Neural cell (in vitro differentiated cells): ENCODE measurements around the gene DYNLT4.
"Not testable (repeated sequence)": the region's sequence is repeated elsewhere in the genome, so short reads cannot be mapped to it uniquely, and the experiment has no call there.

Experiments used
- EP300 ChIP-seq: fragments of 450-650 bp; conservative IDR thresholded peaks from 2 replicates; pipeline ENCODE4 v1.6.1; 2014; ENCODE audit warnings: antibody characterized with exemption, mild to moderate bottlenecking, moderate library complexity; ENCODE audit not compliant: poor library complexity, severe bottlenecking
- EZH2 ChIP-seq: fragments of 200-600, 300-800 bp; shearing (Covaris generic), sonication (generic); IDR thresholded peaks from 2 replicates; pipeline ENCODE4 v1.6.1; 2014; ENCODE audit warnings: antibody characterized with exemption, low read length, borderline replicate concordance, mild to moderate bottlenecking; ENCODE audit not compliant: insufficient read depth, poor library complexity, severe bottlenecking
- MXI1 ChIP-seq: fragments of 450-650 bp; conservative IDR thresholded peaks from 2 replicates; pipeline ENCODE4 v1.6.1; 2014; ENCODE audit warnings: antibody characterized with exemption, mild to moderate bottlenecking; ENCODE audit not compliant: poor library complexity, severe bottlenecking
- TF ChIP-seq, protein P1 (sequence below): fragments of 450-650 bp; IDR thresholded peaks from 2 replicates; pipeline ENCODE4 v1.5.1; 2014; ENCODE audit warnings: antibody characterized with exemption, mild to moderate bottlenecking, moderate library complexity; ENCODE audit not compliant: poor library complexity, severe bottlenecking

DNA sequence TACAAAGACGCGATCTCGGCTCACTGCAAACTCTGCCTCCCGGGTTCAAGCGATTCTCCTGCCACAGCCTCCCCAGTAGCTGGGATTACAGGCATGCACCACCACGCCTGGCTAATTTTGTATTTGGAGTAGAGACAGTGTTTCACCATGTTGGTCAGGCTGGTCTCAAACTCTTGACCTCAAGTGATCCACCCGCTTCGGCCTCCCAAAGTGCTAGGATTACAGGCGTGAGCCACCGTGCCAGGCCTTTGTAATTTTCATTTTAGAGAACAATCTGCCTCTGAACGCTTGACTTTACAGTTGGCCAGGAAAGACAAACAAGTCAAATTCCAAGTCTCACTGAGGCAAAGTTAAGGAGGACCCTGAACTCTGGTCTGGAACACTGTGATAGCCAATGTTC lies 31.1 kb upstream of the DYNLT4 start:
- TF ChIP-seq, protein P1, sequence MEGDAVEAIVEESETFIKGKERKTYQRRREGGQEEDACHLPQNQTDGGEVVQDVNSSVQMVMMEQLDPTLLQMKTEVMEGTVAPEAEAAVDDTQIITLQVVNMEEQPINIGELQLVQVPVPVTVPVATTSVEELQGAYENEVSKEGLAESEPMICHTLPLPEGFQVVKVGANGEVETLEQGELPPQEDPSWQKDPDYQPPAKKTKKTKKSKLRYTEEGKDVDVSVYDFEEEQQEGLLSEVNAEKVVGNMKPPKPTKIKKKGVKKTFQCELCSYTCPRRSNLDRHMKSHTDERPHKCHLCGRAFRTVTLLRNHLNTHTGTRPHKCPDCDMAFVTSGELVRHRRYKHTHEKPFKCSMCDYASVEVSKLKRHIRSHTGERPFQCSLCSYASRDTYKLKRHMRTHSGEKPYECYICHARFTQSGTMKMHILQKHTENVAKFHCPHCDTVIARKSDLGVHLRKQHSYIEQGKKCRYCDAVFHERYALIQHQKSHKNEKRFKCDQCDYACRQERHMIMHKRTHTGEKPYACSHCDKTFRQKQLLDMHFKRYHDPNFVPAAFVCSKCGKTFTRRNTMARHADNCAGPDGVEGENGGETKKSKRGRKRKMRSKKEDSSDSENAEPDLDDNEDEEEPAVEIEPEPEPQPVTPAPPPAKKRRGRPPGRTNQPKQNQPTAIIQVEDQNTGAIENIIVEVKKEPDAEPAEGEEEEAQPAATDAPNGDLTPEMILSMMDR, result not testable (repeated sequence)
- TF ChIP-seq EZH2, MXI1, EP300: not testable (repeated sequence)
